Spleen (tissue), 7 donors: Measurements from ENCODE around the gene VPS4A.

Experiments
- POLR2A ChIP-seq, 3 donors: fragments of 450-650 bp; IDR thresholded peaks; one replicate each; pipeline ENCODE4 v1.5.1; 2017; ENCODE audit warnings: antibody characterized with exemption in 3 of 3, mild to moderate bottlenecking in 1 of 3
- TF ChIP-seq, protein P1 (sequence below), 11 experiments: fragments of 200-600 bp in 7 of 11; fragments of 450-650 bp in 4 of 11; sonication (generic) in 4 of 11; IDR thresholded peaks in 8 of 11; conservative IDR thresholded peaks in 3 of 11; 1 replicate in 7 of 11; 2 replicates in 4 of 11; pipeline versions ENCODE4 v1.4.0 to v1.8.0; 2016 to 2021; ENCODE audit warnings: antibody characterized with exemption in 11 of 11, inconsistent platforms in 4 of 11, mild to moderate bottlenecking in 1 of 11
- donor health status: DM: no; HTN: no; CAD: no; lungs with moderate emphysema.
- donor health status: DM: no; HTN: no; CAD: no.
- donor health status: DM: no; HTN: no; CAD: no.

DNA sequence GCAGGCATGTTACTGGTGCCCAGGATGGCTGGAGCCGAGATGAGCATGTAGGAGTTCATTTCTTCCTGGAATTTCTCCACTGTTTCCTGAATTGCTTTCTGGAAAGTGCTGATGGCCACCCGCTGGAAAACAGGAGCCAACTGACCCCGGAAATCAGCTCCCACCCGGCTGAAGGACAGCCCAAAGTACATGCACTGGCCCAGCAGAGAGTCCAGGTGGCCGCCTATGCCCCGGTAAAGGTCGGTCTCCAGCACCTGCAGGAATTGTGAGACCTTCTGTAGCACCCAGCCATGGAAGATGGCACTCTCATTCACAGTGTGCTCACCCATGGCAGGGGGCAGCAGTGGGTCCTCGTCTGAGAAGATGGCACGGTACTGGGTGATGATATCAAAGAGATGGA is 23.5 kb downstream of the VPS4A start:
- no peak for TF ChIP-seq POLR2A (IDR thresholded peaks at IDR 0.05)
- TF ChIP-seq, protein P1, sequence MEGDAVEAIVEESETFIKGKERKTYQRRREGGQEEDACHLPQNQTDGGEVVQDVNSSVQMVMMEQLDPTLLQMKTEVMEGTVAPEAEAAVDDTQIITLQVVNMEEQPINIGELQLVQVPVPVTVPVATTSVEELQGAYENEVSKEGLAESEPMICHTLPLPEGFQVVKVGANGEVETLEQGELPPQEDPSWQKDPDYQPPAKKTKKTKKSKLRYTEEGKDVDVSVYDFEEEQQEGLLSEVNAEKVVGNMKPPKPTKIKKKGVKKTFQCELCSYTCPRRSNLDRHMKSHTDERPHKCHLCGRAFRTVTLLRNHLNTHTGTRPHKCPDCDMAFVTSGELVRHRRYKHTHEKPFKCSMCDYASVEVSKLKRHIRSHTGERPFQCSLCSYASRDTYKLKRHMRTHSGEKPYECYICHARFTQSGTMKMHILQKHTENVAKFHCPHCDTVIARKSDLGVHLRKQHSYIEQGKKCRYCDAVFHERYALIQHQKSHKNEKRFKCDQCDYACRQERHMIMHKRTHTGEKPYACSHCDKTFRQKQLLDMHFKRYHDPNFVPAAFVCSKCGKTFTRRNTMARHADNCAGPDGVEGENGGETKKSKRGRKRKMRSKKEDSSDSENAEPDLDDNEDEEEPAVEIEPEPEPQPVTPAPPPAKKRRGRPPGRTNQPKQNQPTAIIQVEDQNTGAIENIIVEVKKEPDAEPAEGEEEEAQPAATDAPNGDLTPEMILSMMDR (IDR thresholded peaks at IDR 0.05 in 8 of 11, conservative IDR thresholded peaks at IDR 0.05 in 3 of 11), result no peak
